K562 (cell line): ENCODE data around the gene MYH7B. TPM values are rescaled to one million over a fixed set of nuclear protein-coding genes. Genes with fewer than 3 reads are reported as not detected.

ENCODE experiments used
- ATAC-seq: fragments of 200-7000 bp; cut with Tn5 transposase; 3 replicates; pipeline ENCODE4 v1.9.1; 2020; ENCODE audit warnings: moderate library complexity
- BruUV-seq: library from RNA; stranded (reverse); fragments of 400-500 nt; replicated peaks from 2 replicates; lab custom pipeline; 2021; lab: Mats Ljungman, UMichigan
- CTCF ChIA-PET: fragments of 300-600 bp; formaldehyde crosslinking; extraction: SDS; loops from one replicate; lab custom pipeline; 2021; ENCODE audit warnings: low intra/inter-chr PET ratio; lab: Yijun Ruan, JAX
- POLR2A ChIA-PET: fragments of 300-600, 350-650 bp; sonication (Branson Sonifier 250); formaldehyde crosslinking; extraction: SDS; loops from one replicate; lab custom pipeline; 2021; ENCODE audit warnings: antibody characterized with exemption, inconsistent platforms; lab: Yijun Ruan, JAX
- DNase-seq, 4 experiments: peaks; one replicate each; pipeline versions ENCODE4 v3.0.0 to v3.0.0-alpha.2; 2011 to 2018; ENCODE audit warnings: low spot score in 3 of 4, mixed read lengths in 3 of 4; ENCODE audit errors: extremely low read depth in 1 of 4
- FAIRE-seq: peaks from 2 replicates; lab custom pipeline; 2011; peaks lifted over from hg19 to GRCh38; lab: Jason Lieb, UNC
- H2AFZ ChIP-seq: 2 replicates; pipeline ENCODE4 v1.6.0; 2011; ENCODE audit warnings: low read depth, low read length, control low read depth, inconsistent platforms
- H3K27ac ChIP-seq: fragments of 200-600 bp; 3 replicates; pipeline ENCODE4 v1.8.0; 2011; ENCODE audit warnings: low read depth, mild to moderate bottlenecking, control low read depth, inconsistent platforms, low read length, moderate library complexity, mixed read lengths; ENCODE audit errors: extremely low read depth
- H3K27me3 ChIP-seq, 2 experiments: fragments of 300-600 bp in 1 of 2; 2 replicates in 1 of 2; 3 replicates in 1 of 2; pipeline versions ENCODE4 v1.6.0 to v1.8.0; 2011; ENCODE audit warnings: inconsistent platforms in 2 of 2, low read length in 2 of 2, mild to moderate bottlenecking in 1 of 2, mixed read lengths in 1 of 2, moderate library complexity in 1 of 2; ENCODE audit not compliant: control insufficient read depth in 2 of 2, insufficient read depth in 2 of 2
- H3K36me3 ChIP-seq: fragments of 300-600 bp; 3 replicates; pipeline ENCODE4 v1.8.0; 2011; ENCODE audit warnings: mild to moderate bottlenecking, low read length, inconsistent platforms; ENCODE audit not compliant: control insufficient read depth, insufficient read depth
- H3K4me1 ChIP-seq, 2 experiments: fragments of 200-600 bp in 1 of 2; replicated peaks in 1 of 2; 2 replicates in 1 of 2; 3 replicates in 1 of 2; pipeline versions ENCODE4 v1.5.1 to v1.8.0; 2011; ENCODE audit warnings: inconsistent platforms in 2 of 2, low read length in 2 of 2, mild to moderate bottlenecking in 1 of 2, mixed read lengths in 1 of 2, moderate library complexity in 1 of 2; ENCODE audit not compliant: control insufficient read depth in 2 of 2, insufficient read depth in 2 of 2
- H3K4me2 ChIP-seq: 2 replicates; pipeline ENCODE4 v1.6.1; 2011; ENCODE audit warnings: low read length, control low read depth, inconsistent platforms, mixed read lengths; ENCODE audit not compliant: insufficient read depth
- H3K4me3 ChIP-seq: fragments of 200-600 bp; sonication (generic), shearing (Covaris generic); 2 replicates; pipeline ENCODE4 v1.5.1; 2016; ENCODE audit warnings: control low read depth, inconsistent platforms
- H3K79me2 ChIP-seq: fragments of 200-600 bp; 3 replicates; pipeline ENCODE4 v1.8.0; 2011; ENCODE audit warnings: low read length, inconsistent platforms; ENCODE audit not compliant: control insufficient read depth, insufficient read depth
- H3K9ac ChIP-seq, 2 experiments: 2 replicates each; pipeline versions ENCODE4 v1.6.0 to v1.6.1; 2011; ENCODE audit warnings: low read depth in 2 of 2, low read length in 2 of 2, control low read depth in 1 of 2, inconsistent platforms in 1 of 2, mild to moderate bottlenecking in 1 of 2, mixed read lengths in 1 of 2; ENCODE audit not compliant: insufficient read depth in 1 of 2
- H3K9me1 ChIP-seq: one replicate; pipeline ENCODE4 v1.6.0; 2011; ENCODE audit warnings: inconsistent platforms, mild to moderate bottlenecking, low read length, moderate library complexity; ENCODE audit not compliant: control insufficient read depth, insufficient read depth
- H3K9me3 ChIP-seq: replicated peaks from 2 replicates; pipeline ENCODE4 v1.5.1; 2011; ENCODE audit warnings: low read depth, low read length, inconsistent platforms; ENCODE audit not compliant: control insufficient read depth, insufficient read depth
- H4K20me1 ChIP-seq: replicated peaks from 2 replicates; pipeline ENCODE4 v1.6.1; 2011; ENCODE audit warnings: low read length, inconsistent platforms, mixed read lengths; ENCODE audit not compliant: control insufficient read depth, insufficient read depth
- DNMT1 ChIP-seq: fragments of 450-650 bp; IDR thresholded peaks from 2 replicates; pipeline ENCODE4 v1.6.1; 2016; ENCODE audit warnings: antibody characterized with exemption, mild to moderate bottlenecking
- EGR1 ChIP-seq: fragments of 450-650 bp; conservative IDR thresholded peaks from 2 replicates; pipeline ENCODE4 v1.6.1; 2017; ENCODE audit warnings: mild to moderate bottlenecking
- ELF2 ChIP-seq: fragments of 250-450 bp; sonication (Bioruptor Pico); IDR thresholded peaks from 2 replicates; pipeline ENCODE4 v1.5.0; 2021; ENCODE audit warnings: mild to moderate bottlenecking
- HDGF ChIP-seq: fragments of 450-650 bp; IDR thresholded peaks from 2 replicates; pipeline ENCODE4 v1.6.1; 2016
- HNRNPK ChIP-seq: fragments of 200-400 bp; formaldehyde crosslinking; IDR thresholded peaks from one replicate; pipeline ENCODE4 v1.6.1; 2018; ENCODE audit warnings: mild to moderate bottlenecking, low read depth, low read length; ENCODE audit not compliant: poor library complexity, severe bottlenecking
- NR1H2 ChIP-seq: sonication (generic); formaldehyde crosslinking; IDR thresholded peaks from 2 replicates; pipeline ENCODE4 v1.4.0; 2020; ENCODE audit warnings: mild to moderate bottlenecking, missing genetic modification reagents
- NR2F6 ChIP-seq: fragments of 450-650 bp; formaldehyde crosslinking; IDR thresholded peaks from 2 replicates; pipeline ENCODE4 v1.4.0; 2020; ENCODE audit warnings: mild to moderate bottlenecking
- POLR2G ChIP-seq: fragments of 200-400 bp; formaldehyde crosslinking; IDR thresholded peaks from 2 replicates; pipeline ENCODE4 v1.6.1; 2017; ENCODE audit warnings: low read depth, mild to moderate bottlenecking, antibody characterized with exemption, low read length, moderate library complexity
- POLR2H ChIP-seq: IDR thresholded peaks from 2 replicates; pipeline ENCODE4 v1.6.1; 2016; ENCODE audit warnings: missing genetic modification characterization, low read depth, mild to moderate bottlenecking, control low read depth, missing compliant biosample characterization, moderate library complexity
- RBM22 ChIP-seq: fragments of 200-400 bp; formaldehyde crosslinking; IDR thresholded peaks from 2 replicates; pipeline ENCODE4 v1.6.1; 2018; ENCODE audit warnings: low read length, low read depth; ENCODE audit not compliant: poor library complexity, severe bottlenecking
- WGBS: fragments of 100-300 bp; shearing (Covaris generic); methylation state at CpG from one replicate; pipeline ENCODE4 v1.1.6; 2016; ENCODE audit warnings: low coverage, mixed read lengths; ENCODE audit not compliant: insufficient coverage; ENCODE audit errors: missing lambda C conversion rate; 5-methylcytosine and 5-hydroxymethylcytosine counted together
- in situ Hi-C: fragments of 300-500 bp; cut with MboI; formaldehyde crosslinking; loops from 4 replicates; pipeline ENCODE4 v1.15.0; 2018; ENCODE audit warnings: inconsistent platforms, mixed read lengths
- intact Hi-C: fragments of 100-400 bp; cut with micrococcal nuclease; formaldehyde crosslinking; loops from 2 replicates; pipeline ENCODE4 v1.14.2; 2022
- polyA plus RNA-seq, 8 experiments: library from polyadenylated mRNA; depleted of rRNA in 4 of 8; stranded (reverse) in 5 of 8; unstranded in 3 of 8; fragments of >200 nt; fragmentation: Nextera tagmentation in 2 of 8; fragmentation: Illumina TruSeq in 1 of 8; extraction: Ambion mirVana in 2 of 8; extraction: Trizol in 1 of 8; gene quantifications; 2 replicates each; pipeline versions ENCODE4 v1.2.1 to v1.2.3, GENCODE V29; 2011 to 2014; ENCODE audit warnings: inconsistent platforms in 1 of 8, missing spikeins in 1 of 8
- total RNA-seq, 7 experiments: library from RNA; depleted of rRNA in 6 of 7; stranded (reverse); fragments of >200 nt in 6 of 7; fragmentation: Illumina TruSeq in 2 of 7; extraction: Trizol in 2 of 7; gene quantifications; 2 replicates each; pipeline versions ENCODE4 v1.2.1 to v1.2.3, GENCODE V29; 2011 to 2021; ENCODE audit warnings: low replicate concordance in 1 of 7
- TF ChIP-seq, protein P1 (sequence below): fragments of 450-650 bp; formaldehyde crosslinking; IDR thresholded peaks from 2 replicates; pipeline ENCODE4 v1.4.0; 2020; ENCODE audit warnings: mild to moderate bottlenecking, moderate library complexity
- TF ChIP-seq, protein P2 (sequence below): sonication (generic); formaldehyde crosslinking; IDR thresholded peaks from 2 replicates; pipeline ENCODE4 v1.8.1; 2022; ENCODE audit warnings: missing genetic modification reagents
- TF ChIP-seq, protein P3 (sequence below): sonication (generic); formaldehyde crosslinking; IDR thresholded peaks from 2 replicates; pipeline ENCODE4 v1.8.1; 2023; ENCODE audit warnings: mild to moderate bottlenecking, missing genetic modification reagents

The MYH7B gene
- total and polyA plus RNA-seq, 9 of the 15 experiments (the other 6 are each of a cell fraction or from before 2014, with no cell fraction given): 0.07 to 0.34 (median 0.13) TPM; not detected in 3

DNA sequence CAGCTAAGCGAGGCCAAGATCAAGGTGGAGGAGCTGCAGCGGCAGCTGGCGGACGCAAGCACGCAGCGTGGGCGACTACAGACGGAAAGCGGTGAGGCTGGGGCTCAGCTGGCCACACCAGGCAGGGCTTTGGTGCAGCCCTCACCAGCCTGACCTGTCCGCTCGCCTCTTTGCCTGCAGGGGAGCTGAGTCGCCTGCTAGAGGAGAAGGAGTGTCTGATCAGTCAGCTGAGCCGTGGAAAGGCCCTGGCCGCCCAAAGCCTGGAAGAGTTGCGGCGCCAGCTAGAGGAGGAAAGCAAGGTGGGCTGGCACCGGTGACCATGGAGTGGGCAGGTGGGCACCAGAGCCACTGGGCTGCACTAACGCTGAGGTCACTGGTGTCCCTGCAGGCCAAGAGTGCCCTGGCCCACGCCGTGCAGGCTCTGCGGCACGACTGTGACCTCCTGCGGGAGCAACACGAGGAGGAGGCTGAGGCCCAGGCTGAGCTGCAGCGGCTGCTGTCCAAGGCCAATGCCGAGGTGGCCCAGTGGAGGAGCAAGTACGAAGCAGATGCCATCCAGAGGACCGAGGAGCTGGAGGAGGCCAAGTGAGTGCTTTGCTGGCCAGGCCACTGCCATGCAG is 42.8 kb downstream of the MYH7B start:
- 91% methylated on average over 17 of the region's 28 CpGs for WGBS
- H3K4me2 ChIP-seq: no peak overlapping the region
- POLR2A ChIA-PET: interaction anchor here (0.6 to 1.2 kb wide), 8 partner anchors 9 to 122 kb away, joined by 3 to 4 read pairs (median 3); partner anchors contain the start of gene ACSS2

More for the DNA sequence above, 42.8 kb downstream of the MYH7B start:
- intact Hi-C loops (no loop called here), in situ Hi-C loops (no loop called here)
- ATAC-seq: no peak
- H3K27me3 ChIP-seq: no peaks in the 10 kb centered on the region
- CTCF ChIA-PET: no interaction called here
- H3K27ac ChIP-seq: no peak overlapping the region
- H3K9me3 ChIP-seq: no peaks in the 10 kb centered on the region
- no peak overlapping the region for H2AFZ ChIP-seq
- H3K79me2 ChIP-seq: no peaks in the 10 kb centered on the region
- H3K4me3 ChIP-seq: no peak overlapping the region
- H4K20me1 ChIP-seq: no peaks in the 10 kb centered on the region
- peaks cover 0 to 23% of the 10 kb centered on the region in 2 experiments; a peak in 2 of 5 replicates for H3K4me1 ChIP-seq
- FAIRE-seq: no peak
- no peak for DNase-seq
- peak overlapping the region in 1 of 2 experiments; percentile 35; a peak in 2 of 4 replicates for H3K9ac ChIP-seq
- no TSS peak for BruUV-seq
- TF ChIP-seq ELF2 (CRISPR knock-in tag): no peak
- TF ChIP-seq RBM22: peak; percentile 19
- TF ChIP-seq HDGF: no peak
- TF ChIP-seq, protein P1, sequence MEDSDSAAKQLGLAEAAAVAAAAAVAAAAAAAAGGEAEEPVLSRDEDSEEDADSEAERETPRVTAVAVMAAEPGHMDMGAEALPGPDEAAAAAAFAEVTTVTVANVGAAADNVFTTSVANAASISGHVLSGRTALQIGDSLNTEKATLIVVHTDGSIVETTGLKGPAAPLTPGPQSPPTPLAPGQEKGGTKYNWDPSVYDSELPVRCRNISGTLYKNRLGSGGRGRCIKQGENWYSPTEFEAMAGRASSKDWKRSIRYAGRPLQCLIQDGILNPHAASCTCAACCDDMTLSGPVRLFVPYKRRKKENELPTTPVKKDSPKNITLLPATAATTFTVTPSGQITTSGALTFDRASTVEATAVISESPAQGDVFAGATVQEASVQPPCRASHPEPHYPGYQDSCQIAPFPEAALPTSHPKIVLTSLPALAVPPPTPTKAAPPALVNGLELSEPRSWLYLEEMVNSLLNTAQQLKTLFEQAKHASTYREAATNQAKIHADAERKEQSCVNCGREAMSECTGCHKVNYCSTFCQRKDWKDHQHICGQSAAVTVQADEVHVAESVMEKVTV (CRISPR knock-in tag): no peak
- TF ChIP-seq POLR2H: no peak
- peak; percentile 65 for TF ChIP-seq POLR2G
- TF ChIP-seq, protein P2, sequence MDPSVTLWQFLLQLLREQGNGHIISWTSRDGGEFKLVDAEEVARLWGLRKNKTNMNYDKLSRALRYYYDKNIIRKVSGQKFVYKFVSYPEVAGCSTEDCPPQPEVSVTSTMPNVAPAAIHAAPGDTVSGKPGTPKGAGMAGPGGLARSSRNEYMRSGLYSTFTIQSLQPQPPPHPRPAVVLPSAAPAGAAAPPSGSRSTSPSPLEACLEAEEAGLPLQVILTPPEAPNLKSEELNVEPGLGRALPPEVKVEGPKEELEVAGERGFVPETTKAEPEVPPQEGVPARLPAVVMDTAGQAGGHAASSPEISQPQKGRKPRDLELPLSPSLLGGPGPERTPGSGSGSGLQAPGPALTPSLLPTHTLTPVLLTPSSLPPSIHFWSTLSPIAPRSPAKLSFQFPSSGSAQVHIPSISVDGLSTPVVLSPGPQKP (CRISPR knock-in tag): no peak
- no peak for TF ChIP-seq DNMT1
- TF ChIP-seq, protein P3, sequence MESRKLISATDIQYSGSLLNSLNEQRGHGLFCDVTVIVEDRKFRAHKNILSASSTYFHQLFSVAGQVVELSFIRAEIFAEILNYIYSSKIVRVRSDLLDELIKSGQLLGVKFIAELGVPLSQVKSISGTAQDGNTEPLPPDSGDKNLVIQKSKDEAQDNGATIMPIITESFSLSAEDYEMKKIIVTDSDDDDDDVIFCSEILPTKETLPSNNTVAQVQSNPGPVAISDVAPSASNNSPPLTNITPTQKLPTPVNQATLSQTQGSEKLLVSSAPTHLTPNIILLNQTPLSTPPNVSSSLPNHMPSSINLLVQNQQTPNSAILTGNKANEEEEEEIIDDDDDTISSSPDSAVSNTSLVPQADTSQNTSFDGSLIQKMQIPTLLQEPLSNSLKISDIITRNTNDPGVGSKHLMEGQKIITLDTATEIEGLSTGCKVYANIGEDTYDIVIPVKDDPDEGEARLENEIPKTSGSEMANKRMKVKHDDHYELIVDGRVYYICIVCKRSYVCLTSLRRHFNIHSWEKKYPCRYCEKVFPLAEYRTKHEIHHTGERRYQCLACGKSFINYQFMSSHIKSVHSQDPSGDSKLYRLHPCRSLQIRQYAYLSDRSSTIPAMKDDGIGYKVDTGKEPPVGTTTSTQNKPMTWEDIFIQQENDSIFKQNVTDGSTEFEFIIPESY (CRISPR knock-in tag): no peak
- TF ChIP-seq NR1H2 (CRISPR knock-in tag): no peak
- TF ChIP-seq NR2F6: no peak
- no peak for TF ChIP-seq HNRNPK
- TF ChIP-seq EGR1: no peak
- TF ChIP-seq, all 486 proteins: peak for 2
- H3K36me3 ChIP-seq: peaks cover 76% of the 10 kb centered on the region; the same call in 2 of the 3 replicates
- no peaks in the 10 kb centered on the region for H3K9me1 ChIP-seq
